22Rv1 (cell line): ENCODE measurements around the gene OR6B2.

Experiments used
- ZFX ChIP-seq: fragments of 450-650 bp; IDR thresholded peaks from 2 replicates; pipeline ENCODE4 v1.6.1; 2017; ENCODE audit warnings: antibody characterized with exemption, borderline replicate concordance
- TF ChIP-seq, protein P1 (sequence below): fragments of 450-650 bp; IDR thresholded peaks from 2 replicates; pipeline ENCODE4 v1.5.1; 2017; ENCODE audit warnings: mild to moderate bottlenecking

DNA sequence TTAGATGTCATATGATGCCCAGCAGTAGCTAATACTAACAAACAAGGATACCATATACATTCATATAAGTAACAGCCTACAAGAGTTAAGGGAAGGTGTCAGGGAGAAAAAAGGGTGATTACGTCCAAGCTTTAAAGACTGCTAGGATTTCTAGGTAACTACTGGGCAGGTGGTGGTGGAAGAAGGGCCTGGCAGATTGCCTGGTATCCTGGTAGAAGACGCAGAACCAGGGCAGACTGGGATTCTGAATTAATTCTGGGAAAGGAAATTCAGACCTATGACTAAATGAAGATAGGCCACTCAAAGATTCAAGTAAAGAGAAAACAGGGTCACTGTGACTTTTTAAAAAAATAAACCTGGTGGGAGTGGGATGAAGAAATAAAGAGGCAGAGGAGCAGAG, 36.9 kb downstream of the OR6B2 start:
- TF ChIP-seq, protein P1, sequence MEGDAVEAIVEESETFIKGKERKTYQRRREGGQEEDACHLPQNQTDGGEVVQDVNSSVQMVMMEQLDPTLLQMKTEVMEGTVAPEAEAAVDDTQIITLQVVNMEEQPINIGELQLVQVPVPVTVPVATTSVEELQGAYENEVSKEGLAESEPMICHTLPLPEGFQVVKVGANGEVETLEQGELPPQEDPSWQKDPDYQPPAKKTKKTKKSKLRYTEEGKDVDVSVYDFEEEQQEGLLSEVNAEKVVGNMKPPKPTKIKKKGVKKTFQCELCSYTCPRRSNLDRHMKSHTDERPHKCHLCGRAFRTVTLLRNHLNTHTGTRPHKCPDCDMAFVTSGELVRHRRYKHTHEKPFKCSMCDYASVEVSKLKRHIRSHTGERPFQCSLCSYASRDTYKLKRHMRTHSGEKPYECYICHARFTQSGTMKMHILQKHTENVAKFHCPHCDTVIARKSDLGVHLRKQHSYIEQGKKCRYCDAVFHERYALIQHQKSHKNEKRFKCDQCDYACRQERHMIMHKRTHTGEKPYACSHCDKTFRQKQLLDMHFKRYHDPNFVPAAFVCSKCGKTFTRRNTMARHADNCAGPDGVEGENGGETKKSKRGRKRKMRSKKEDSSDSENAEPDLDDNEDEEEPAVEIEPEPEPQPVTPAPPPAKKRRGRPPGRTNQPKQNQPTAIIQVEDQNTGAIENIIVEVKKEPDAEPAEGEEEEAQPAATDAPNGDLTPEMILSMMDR: no peak
- TF ChIP-seq ZFX: no peak
